Immature natural killer cell (primary cell): ENCODE results near the gene MYADML2. TPM values are rescaled to one million over a fixed set of nuclear protein-coding genes. Genes with fewer than 3 reads are reported as not detected.
"Not testable (repeated sequence)": the region's sequence is repeated elsewhere in the genome, so short reads cannot be mapped to it uniquely, and the experiment has no call there.

ENCODE experiments used
- DNase-seq, 3 donors: peaks; one replicate each; pipeline ENCODE4 v3.0.0; 2022; ENCODE audit warnings: mixed read lengths in 1 of 3
- H3K27ac Mint-ChIP-seq, 6 donors: one replicate each; pipeline ENCODE4 v1.8.0; 2020; ENCODE audit warnings: mixed read lengths in 6 of 6, mild to moderate bottlenecking in 5 of 6, inconsistent platforms in 4 of 6, moderate library complexity in 3 of 6
- H3K27me3 Mint-ChIP-seq, 3 donors: one replicate each; pipeline ENCODE4 v1.8.0; 2020 to 2021; ENCODE audit warnings: low read depth in 3 of 3, mild to moderate bottlenecking in 3 of 3, mixed read lengths in 3 of 3, moderate library complexity in 3 of 3, inconsistent platforms in 1 of 3
- H3K36me3 Mint-ChIP-seq, 3 donors: one replicate each; pipeline ENCODE4 v1.8.0; 2020; ENCODE audit warnings: mixed read lengths in 3 of 3, inconsistent platforms in 2 of 3, mild to moderate bottlenecking in 2 of 3
- H3K4me1 Mint-ChIP-seq, 2 donors: one replicate each; pipeline ENCODE4 v1.8.0; 2020; ENCODE audit warnings: inconsistent platforms in 2 of 2, mild to moderate bottlenecking in 2 of 2, mixed read lengths in 2 of 2, moderate library complexity in 1 of 2
- H3K4me3 Mint-ChIP-seq, 5 donors: one replicate each; pipeline ENCODE4 v1.8.0; 2020; ENCODE audit warnings: mild to moderate bottlenecking in 5 of 5, mixed read lengths in 5 of 5, inconsistent platforms in 3 of 5, moderate library complexity in 3 of 5
- H3K9me3 Mint-ChIP-seq, 6 donors: one replicate each; pipeline ENCODE4 v1.8.0; 2020; ENCODE audit warnings: mild to moderate bottlenecking in 6 of 6, mixed read lengths in 6 of 6, inconsistent platforms in 4 of 6, moderate library complexity in 3 of 6
- polyA plus RNA-seq, 3 donors: library from polyadenylated mRNA; unstranded; fragments of 300-500 nt; fragmentation: Illumina TruSeq; gene quantifications; one replicate each; pipeline ENCODE4 v1.2.3, GENCODE V29; 2021

Gene MYADML2
- polyA plus RNA-seq, 3 donors from 2014 or later = not detected

DNA sequence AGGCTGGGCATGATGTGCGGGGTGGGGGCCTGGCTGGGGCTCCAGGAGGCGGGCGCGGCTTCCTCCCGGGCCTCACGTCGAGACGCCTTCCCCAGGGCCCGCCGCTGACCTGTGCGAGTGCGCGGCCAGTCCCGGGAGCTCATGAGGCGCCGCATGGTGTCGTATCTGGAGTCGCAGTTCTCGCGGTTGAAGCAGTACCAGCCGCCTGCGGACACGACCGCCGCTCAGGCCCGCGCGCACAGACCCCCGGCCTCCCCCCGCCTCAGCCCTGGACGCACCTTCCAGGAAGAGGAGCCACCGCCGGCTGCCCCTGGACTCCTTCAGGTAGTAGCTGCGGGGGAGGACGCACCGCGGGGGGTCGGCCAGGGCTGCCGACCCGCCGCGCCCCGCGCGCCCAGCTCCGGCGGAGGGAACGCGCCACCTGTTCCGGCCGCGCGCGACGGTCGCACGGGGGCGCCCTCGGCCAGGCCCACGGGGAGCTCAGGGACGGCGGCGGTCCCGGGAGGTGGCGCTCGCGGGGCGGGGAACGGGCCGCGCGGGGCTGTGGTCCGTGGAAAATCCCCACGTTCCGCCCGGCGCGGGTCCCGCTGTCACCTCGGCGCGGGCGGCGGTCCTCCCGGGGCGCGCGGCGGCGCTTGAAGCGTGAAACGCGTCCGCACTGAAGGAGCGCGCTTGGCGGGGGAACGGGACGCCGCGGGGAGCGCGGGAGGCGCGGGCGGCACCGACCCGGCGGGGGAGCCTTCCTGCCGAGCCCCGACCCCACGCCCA, 12.5 kb upstream of the MYADML2 start:
- no peak overlapping the region for H3K27ac Mint-ChIP-seq
- no peaks in the 10 kb centered on the region for H3K9me3 Mint-ChIP-seq

DNA sequence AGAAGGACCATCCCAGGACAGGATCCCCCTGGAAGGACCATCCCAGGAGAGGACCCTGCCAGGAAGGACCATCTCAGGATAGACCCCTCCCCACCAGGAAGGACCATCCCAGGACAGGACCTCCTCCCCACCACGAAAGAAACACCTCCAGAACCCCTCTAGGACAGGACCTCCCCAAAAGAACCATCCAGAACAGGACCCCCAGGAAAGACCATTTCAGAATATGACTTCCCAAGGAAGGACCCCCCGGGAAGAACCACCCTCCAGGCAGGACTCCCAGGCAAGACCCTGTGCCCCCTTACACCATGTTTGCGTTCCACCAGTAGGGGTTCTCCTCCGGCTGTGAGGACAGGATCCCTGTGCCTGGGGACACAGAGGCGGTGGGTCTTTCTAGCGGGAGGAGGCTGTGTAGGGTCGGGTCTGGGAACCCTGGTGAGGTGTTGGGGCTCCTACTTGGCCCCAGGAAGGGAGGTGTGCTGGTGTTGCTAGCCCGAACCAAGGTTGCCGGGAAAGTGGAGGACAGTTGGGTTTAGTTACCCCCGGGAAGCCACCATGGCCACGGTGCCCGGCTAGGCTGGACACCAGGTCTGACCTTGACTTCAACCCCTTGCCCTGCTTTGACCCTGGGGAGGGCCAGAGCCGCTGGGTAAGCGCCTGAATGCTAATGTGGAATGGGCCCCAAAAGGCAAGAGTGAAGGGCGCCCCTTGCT, 11.8 kb upstream of the MYADML2 start:
- Mint-ChIP-seq H3K27ac (no peak overlapping the region), H3K4me1 (peaks cover 0 to 9% of the 10 kb centered on the region in 2 donors), H3K4me3 (peak overlapping the region; percentile 40 to 70 (median 56)), H3K36me3 (no peaks in the 10 kb centered on the region), H3K9me3 (no peaks in the 10 kb centered on the region), H3K27me3 (peaks cover 16 to 17% (median 16%) of the 10 kb centered on the region in 3 donors)
- DNase-seq = no peak

More for the DNA sequence above, 12.5 kb upstream of the MYADML2 start:
- Mint-ChIP-seq H3K4me1 (peaks cover 0 to 9% of the 10 kb centered on the region in 2 donors), H3K27me3 (peaks cover 13 to 16% (median 16%) of the 10 kb centered on the region in 3 donors), H3K4me3 (peak overlapping the region in 2 of 5 donors; percentile 40 to 46), H3K36me3 (no peaks in the 10 kb centered on the region)
- peak; percentile 79 to 81 (median 80) for DNase-seq

DNA sequence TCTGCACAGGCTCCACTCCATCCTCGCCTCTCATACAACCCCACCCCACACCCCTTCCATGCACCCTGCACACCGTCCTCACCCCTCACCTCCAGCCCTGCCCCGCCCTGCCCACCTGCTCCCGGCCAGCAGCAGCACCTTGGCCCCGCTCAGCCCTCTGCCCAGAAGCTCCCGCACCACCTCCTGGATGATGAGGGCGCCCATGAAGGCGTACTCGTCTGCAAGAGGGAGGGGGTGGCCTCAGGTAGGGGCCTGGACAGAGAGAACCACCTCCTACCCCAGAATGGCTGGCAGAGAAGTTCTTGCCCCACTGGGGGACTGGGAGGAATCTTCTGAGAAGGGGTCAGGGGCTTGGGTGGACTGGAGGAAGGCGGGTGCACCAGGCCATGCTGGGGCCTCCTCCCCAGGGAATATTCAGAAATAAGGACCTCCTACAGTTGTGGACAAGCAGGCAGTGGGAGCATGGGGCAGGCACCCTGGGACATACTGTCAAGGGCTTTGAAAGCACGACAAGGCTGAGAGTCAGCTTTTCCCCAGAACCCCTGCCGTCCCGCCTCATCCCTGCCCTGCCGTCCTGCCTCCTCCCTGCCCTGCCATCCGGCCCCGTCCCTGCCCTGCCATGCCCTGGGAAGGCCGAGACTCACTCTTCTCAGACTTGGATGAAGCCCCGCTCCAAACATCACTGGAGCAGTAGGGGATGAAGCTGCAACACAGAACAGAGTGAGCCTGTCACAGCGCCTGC, 10.8 kb upstream of the MYADML2 start:
- Mint-ChIP-seq H3K36me3 (no peaks in the 10 kb centered on the region), H3K4me1 (peaks cover 0 to 9% of the 10 kb centered on the region in 2 donors), H3K9me3 (no peaks in the 10 kb centered on the region), H3K27me3 (peaks cover 12 to 13% (median 13%) of the 10 kb centered on the region in 3 donors), H3K4me3 (peak overlapping the region in 2 of 5 donors; percentile 9 to 46), H3K27ac (no peak overlapping the region)
- DNase-seq = no peak

DNA sequence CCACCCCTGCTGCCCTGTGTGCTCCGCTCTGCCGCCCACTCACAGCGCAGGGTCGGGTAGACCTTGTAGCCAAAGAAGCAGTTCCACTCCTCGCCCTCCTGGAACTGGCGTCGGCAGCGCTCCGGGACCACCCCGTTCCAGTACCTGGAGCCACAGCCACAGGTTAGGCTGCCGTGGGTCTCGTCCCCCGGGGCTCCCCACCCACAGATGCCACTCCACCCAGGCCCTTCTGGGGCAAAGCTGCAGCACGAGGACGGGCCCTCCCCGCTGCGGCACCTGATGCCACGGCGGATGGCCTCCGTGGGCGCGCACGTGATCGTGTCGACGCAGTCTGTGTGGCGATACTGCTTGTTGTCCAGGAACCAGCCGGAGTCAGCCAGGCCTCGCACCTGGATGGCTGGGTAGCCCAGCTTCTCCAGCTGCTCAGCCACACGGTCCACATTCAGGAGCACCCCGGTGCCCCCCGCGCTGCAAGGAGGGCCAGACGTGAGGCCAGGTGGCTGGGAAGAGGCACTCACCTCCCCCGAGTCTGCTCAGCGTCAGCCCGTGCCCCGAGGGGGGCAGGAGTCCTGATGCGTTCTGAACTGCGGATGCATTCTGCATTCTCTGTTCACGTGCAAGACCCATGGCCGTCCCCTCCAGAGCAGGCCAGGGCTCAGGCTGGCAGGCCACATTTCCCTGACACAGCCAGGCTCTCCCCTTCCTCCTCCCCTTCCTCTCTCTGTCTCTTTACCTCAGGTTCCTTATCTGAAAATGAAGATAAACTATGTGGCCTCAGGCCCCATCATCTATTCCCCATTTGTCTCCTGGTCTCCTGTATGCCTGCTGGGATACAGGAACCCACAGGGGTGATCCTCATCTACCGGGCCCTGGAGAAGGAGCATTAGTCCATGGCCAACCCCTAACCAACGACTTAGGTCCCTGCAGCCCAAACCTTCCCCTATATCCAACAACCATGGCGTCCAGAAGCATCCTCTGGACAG, 9.9 kb upstream of the MYADML2 start:
- Mint-ChIP-seq H3K4me1 (peaks cover 0 to 6% of the 10 kb centered on the region in 2 donors), H3K27me3 (peaks cover 7 to 11% (median 9%) of the 10 kb centered on the region in 3 donors), H3K9me3 (no peaks in the 10 kb centered on the region), H3K36me3 (no peaks in the 10 kb centered on the region), H3K27ac (peak overlapping the region in 1 of 6 donors; percentile 69), H3K4me3 (peak overlapping the region in 2 of 5 donors; percentile 9 to 32)
- no peak for DNase-seq

DNA sequence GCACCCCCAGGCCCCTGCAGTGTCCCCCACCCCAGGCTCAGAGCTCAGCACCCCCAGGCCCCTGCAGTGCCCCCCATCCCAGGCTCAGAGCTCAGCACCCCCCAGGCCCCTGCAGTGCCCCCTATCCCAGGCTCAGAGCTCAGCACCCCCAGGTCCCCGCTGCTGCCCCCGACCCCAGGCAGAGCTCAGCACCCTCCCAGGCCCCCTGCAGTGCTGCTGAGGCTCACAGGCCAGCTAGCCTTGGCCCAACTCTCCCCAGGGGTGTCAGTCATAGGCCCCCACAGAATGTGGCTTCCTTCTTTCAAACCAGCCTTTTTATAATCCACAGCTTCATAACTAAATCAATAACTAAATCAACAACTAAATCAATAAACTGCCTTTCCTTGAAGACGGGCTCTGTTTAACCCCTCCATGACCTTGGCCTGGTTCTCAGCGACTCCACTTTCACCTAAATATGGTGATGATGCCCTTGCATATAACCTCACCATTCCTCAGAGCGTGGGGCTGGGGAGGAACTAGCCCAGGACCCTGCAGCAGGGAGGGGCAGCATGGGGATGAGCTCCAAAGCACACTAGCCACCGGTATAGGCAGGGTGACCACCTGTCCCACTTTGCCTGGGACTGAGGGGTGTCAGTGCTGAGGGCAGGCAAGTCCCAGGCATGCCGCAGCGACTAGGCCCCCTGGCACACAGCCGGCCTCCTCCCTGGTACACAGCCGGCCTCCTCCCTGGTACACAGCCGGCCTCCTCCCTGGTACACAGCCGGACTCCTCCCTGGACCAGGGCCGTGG, 8.9 kb upstream of the MYADML2 start:
- Mint-ChIP-seq H3K27ac (no peak overlapping the region), H3K27me3 (peaks cover 7 to 11% (median 9%) of the 10 kb centered on the region in 3 donors), H3K9me3 (no peaks in the 10 kb centered on the region), H3K4me3 (no peak overlapping the region), H3K36me3 (no peaks in the 10 kb centered on the region), H3K4me1 (peaks cover 0 to 7% of the 10 kb centered on the region in 2 donors)
- no peak for DNase-seq

DNA sequence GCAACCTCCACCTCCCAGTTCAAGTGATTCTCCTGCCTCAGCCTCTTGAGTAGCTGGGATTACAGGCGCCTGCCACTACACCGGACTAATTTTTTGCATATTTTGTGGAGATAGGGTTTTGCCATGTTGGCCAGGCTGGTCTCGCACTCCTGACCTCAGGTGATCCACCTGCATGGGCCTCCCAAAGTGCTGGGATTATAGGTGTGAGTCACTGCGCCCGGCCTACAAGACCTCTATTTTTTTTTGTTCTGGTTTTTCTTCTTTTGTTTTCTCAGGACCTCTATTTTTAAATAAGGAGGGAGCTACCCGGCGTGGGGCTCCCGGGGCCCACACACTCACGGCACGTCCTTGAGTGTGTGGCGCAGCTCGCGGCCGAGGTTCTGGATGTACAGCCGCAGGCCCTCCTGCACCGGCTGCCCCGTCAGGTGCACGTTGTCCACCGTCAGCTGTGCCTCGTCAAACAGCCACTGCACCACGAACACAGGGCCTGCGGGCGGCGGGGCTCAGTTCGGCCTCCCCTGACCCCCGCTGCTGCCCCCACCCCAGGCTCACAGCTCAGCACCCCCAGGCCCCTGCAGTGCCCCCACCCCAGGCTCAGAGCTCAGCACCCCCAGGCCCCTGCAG, 8.1 kb upstream of the MYADML2 start:
- peaks cover 0 to 7% of the 10 kb centered on the region in 2 donors for H3K4me1 Mint-ChIP-seq
- H3K27me3 Mint-ChIP-seq = peaks cover 7 to 11% (median 10%) of the 10 kb centered on the region in 3 donors
- no peaks in the 10 kb centered on the region for H3K9me3 Mint-ChIP-seq
- DNase-seq = no peak
- no peak overlapping the region for H3K27ac Mint-ChIP-seq
- H3K36me3 Mint-ChIP-seq = no peaks in the 10 kb centered on the region
- no peak overlapping the region for H3K4me3 Mint-ChIP-seq

DNA sequence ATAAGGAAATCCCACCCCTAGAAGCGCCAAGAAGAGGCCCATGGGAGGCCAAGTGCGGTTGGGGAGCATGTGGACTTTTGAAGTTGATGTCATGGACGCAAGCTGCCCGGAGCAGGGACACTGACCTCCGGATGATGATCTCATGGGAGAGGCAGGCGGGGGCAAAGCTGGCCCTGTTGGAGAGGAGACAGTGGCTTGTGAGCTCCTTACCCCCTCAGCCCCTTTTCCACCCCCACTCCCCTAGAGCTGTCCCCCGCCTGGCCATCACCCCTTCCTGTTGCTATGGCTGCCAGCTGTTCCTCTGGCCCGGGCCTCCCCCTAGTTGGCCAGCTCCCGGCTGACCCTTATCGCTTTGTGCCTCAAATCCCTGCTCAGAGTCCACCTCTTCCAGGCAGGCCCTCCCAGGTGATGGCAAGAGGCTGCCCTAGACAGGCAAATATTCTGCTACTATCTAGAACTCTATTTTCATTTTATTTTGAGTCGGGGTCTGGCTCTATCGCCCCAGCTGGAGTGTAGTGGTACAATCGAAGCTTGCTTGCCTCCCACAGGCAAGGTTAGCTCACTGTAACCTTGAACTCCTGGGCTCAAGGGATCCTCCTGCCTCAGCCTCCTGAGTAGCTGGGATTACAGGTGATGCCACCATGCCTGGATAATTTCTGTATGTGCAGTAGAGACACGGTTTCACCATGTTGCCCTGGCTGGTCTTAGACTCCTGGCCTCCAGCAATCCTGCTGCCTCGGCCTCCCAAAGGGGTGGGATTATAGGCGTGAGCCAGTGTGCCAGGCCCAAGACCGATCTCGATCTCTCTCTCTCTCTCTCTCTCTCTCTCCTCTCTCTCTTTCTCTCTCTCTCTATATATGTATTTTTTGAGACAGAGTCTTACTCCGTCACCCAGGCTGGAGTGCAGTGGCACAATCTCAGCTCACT, 7.4 kb upstream of the MYADML2 start:
- H3K4me3 Mint-ChIP-seq = no peak overlapping the region
- peaks cover 0 to 7% of the 10 kb centered on the region in 2 donors for H3K4me1 Mint-ChIP-seq
- no peak overlapping the region for H3K27ac Mint-ChIP-seq
- DNase-seq = no peak
- no peaks in the 10 kb centered on the region for H3K9me3 Mint-ChIP-seq
- peaks cover 7 to 11% (median 10%) of the 10 kb centered on the region in 3 donors for H3K27me3 Mint-ChIP-seq
- H3K36me3 Mint-ChIP-seq = no peaks in the 10 kb centered on the region

DNA sequence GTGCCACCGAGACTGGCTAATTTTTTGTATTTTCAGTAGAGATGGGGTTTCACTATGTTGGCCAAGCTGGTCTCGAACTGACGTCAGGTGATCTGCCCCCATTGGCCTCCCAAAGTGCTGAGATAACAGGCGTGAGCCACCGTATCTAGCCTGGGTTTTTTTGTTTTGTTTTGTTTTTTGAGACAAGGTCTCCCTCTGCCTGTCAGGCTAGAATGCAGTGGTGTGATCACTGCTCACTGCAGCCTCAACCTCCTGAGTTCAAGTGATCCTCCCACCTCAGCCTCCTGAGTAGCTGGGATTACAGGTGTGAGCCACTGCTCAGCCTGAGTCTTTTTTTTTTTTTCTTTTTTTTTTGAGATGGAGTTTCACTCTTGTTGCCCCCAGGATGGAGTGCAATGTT, 6.4 kb upstream of the MYADML2 start:
- H3K9me3 Mint-ChIP-seq, H3K36me3 Mint-ChIP-seq, H3K27ac Mint-ChIP-seq, H3K4me3 Mint-ChIP-seq, DNase-seq, H3K4me1 Mint-ChIP-seq: not testable (repeated sequence)
- peaks cover 2 to 10% (median 5%) of the 10 kb centered on the region in 3 donors for H3K27me3 Mint-ChIP-seq

DNA sequence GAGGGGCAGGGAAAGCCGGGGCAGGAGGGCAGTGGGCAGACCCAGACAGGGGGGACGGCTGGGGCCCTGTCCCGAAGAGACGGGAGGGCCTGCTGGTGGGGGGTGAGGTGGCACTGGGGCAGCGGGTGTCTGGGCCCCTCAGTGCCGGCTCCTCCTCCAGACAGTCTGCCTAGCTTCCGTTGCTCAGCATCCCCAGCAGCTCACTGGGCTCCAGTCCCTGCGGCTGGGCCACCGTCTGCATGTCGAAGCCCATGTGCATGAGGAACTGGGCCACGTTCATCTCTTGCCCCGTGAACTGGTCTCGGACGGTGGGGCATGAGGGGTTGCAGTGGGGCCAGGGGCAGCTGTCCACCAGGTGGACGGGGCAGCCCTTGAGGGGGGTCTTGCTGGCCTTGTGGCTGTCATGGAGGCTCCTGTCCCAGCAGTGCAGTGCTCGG, 5.8 kb upstream of the MYADML2 start:
- Mint-ChIP-seq H3K27ac (no peak overlapping the region), H3K4me3 (no peak overlapping the region), H3K36me3 (no peaks in the 10 kb centered on the region)

DNA sequence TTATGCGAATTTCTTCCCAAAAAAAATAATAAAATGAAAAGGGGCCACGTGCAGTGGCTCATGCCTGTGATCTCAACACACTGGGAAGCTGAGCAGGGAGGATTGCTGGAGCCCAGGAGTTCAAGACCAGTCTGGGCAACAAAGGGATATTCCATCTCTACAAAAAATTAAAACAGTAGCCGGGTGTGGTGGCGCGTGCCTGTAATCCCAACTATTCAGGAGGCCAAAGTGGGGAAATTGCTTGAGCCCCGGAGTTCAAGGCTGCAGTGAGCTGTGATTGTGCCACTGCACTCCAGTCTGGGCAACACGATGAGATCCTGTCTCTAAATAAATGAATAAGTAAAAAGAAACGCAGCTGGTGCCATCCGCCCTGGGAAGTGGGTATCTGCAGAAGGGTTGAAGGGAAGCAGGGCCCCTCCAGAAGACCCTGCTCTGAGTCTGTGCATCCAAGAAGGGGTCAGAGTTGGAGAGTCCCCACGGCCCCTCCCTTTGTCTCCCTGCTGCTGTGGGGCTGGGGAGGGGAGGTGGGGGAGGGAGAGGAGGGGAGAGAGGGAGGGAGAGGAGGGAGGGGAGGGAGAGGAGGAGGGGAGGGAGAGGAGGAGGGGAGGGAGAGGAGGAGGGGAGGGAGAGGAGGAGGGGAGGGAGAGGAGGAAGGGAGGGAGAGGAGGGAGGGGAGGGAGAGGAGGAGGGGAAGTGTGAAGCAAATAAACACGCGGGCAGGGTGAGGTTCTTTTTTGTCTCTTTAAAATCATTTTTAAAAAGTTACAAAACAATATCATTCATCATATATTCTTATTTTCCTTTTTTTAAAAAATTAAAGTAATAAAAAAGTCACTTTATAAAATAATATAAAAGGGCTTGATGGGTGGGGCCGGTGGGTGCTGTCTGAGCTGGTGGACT, 5.0 kb upstream of the MYADML2 start:
- H3K27me3 Mint-ChIP-seq = peaks cover 0 to 8% (median 2%) of the 10 kb centered on the region in 3 donors
- H3K4me1 Mint-ChIP-seq = peaks cover 0 to 1% of the 10 kb centered on the region in 2 donors
- H3K4me3 Mint-ChIP-seq = no peak overlapping the region
- no peak overlapping the region for H3K27ac Mint-ChIP-seq
- H3K9me3 Mint-ChIP-seq = no peaks in the 10 kb centered on the region
- no peak for DNase-seq
- H3K36me3 Mint-ChIP-seq = no peaks in the 10 kb centered on the region

More for the DNA sequence above, 5.8 kb upstream of the MYADML2 start:
- no peak for DNase-seq
- Mint-ChIP-seq H3K9me3 (no peaks in the 10 kb centered on the region), H3K27me3 (peaks cover 0 to 8% (median 2%) of the 10 kb centered on the region in 3 donors), H3K4me1 (peaks cover 0 to 1% of the 10 kb centered on the region in 2 donors)
